SK-N-MC (cell line): Measurements from ENCODE around the gene SPATA2L.
"Not testable (repeated sequence)": the region's sequence is repeated elsewhere in the genome, so short reads cannot be mapped to it uniquely, and the experiment has no call there.

Experiments used
- DNase-seq: peaks from one replicate; pipeline ENCODE4 v3.0.0-alpha.2; 2011; ENCODE audit warnings: low read depth, low spot score
- H3K27ac ChIP-seq: fragments of 200-600 bp; sonication (generic); 2 replicates; pipeline ENCODE4 v1.5.1; 2016; ENCODE audit warnings: mixed run types
- H3K36me3 ChIP-seq: fragments of 200-600 bp; sonication (generic); 2 replicates; pipeline ENCODE4 v1.6.1; 2017; ENCODE audit warnings: antibody characterized with exemption, low read length, mixed read lengths; ENCODE audit not compliant: insufficient read depth
- H3K4me3 ChIP-seq: fragments of 200-600 bp; sonication (generic); 2 replicates; pipeline ENCODE4 v1.5.1; 2016
- H3K9ac ChIP-seq: fragments of 200-600 bp; sonication (generic); 2 replicates; pipeline ENCODE4 v1.8.0; 2017; ENCODE audit warnings: mixed run types, mixed read lengths; ENCODE audit not compliant: insufficient read length
- H3K9me3 ChIP-seq: fragments of 200-600 bp; sonication (generic); 2 replicates; pipeline ENCODE4 v1.6.1; 2017; ENCODE audit warnings: low read depth, mild to moderate bottlenecking, antibody characterized with exemption, low read length, moderate library complexity, mixed read lengths
- EZH2 ChIP-seq: fragments of 200-600 bp; sonication (generic); IDR thresholded peaks from one replicate; pipeline ENCODE4 v1.6.1; 2017; ENCODE audit warnings: antibody characterized with exemption
- FOXP2 ChIP-seq: optimal IDR thresholded peaks from 2 replicates; pipeline ENCODE3; 2011; ENCODE audit warnings: mild to moderate bottlenecking, moderate library complexity; ENCODE audit not compliant: insufficient read depth; ENCODE audit errors: extremely low read length, control extremely low read depth
- POLR2AphosphoS5 ChIP-seq: IDR thresholded peaks from 2 replicates; pipeline ENCODE4 v1.6.1; 2012; ENCODE audit warnings: mild to moderate bottlenecking, low read depth, low read length, borderline replicate concordance

Gene SPATA2L

DNA sequence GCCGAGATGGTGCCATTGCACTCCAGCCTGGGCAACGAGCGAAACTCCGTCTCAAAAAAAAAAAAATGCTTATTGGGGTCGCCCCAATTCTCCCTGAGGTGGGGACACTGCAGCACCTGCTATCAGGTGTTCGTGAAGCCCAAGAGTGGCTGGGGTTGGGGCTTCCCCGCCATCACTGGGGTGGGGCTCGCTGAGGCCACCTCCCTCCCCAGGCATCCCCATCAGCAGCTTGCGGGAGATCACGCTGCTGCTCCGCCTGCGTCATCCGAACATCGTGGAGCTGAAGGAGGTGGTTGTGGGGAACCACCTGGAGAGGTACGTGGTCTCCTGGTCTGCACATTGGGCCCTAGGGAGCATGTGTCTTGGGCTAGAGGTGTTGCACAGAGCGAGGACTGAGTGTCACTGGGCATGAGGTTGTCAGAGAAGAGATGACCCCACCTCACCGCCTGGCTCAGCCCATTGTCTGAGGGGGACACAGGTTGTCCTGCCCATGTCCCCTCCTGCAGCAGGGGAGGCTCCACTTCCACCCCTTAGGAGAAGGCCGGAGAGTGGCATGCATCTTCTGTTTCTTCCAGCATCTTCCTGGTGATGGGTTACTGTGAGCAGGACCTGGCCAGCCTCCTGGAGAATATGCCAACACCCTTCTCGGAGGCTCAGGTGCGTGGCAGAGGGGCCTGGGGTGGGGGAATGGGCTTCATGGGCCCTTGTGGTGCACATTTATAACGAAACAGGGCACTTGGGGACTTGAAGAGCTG is 10.1 kb downstream of the SPATA2L start:
- Histone ChIP-seq H3K36me3 (peaks cover 2% of the 10 kb centered on the region; the same call in 1 of the 2 replicates), H3K9me3 (no peaks in the 10 kb centered on the region), H3K9ac (no peak overlapping the region), H3K4me3 (no peak overlapping the region), H3K27ac (no peak overlapping the region)
- no peak for DNase-seq
- TF ChIP-seq FOXP2 (no peak), POLR2AphosphoS5 (no peak), EZH2 (no peak)

DNA sequence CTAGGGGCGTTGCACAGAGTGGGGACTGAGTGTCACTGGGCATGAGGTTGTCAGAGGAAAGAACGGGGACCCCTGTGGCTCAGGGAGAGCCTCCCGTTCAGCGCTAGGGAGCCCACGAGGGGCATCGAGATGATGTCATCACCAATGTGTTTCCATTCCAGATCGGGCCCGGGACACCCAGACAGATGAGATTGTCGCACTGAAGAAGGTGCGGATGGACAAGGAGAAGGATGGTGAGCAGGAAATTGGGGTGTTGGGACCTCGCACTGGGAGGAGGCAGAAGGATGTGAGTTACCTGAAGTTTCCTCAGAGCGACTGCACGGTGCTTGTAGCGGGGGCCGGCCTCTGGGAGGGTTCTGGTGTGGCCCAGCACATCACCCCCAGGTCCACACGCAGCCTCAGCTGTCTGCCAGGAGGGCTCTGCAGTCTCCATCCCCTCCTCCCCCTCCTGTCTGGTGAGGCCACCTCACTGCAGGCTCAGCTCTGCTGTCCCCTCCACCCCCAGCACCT is 11.1 kb downstream of the SPATA2L start:
- Histone ChIP-seq H3K27ac (no peak overlapping the region), H3K9ac (no peak overlapping the region), H3K4me3 (no peak overlapping the region), H3K36me3 (peaks cover 2% of the 10 kb centered on the region; the same call in 1 of the 2 replicates), H3K9me3 (no peaks in the 10 kb centered on the region)
- TF ChIP-seq EZH2 (no peak), POLR2AphosphoS5 (no peak), FOXP2 (no peak)
- no peak for DNase-seq

DNA sequence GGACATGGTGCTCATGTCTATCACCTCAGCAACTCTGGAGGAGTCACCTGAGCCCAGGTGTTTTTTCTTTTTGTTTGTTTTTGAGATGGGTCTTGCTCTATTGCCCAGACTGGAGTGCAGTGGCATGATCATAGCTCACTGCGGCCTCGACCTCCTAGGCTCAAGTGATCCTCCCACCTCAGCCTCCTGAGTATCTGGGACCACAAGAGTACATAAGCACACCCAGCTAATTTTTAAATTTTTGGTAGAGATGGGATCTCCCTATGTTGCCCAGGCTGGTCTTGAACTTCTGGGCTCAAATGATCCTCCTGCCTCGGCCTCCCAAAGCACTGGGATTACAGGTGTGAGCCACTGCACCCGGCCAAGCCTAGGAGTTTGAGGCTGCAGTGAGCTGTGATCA is 11.9 kb downstream of the SPATA2L start:
- H3K9me3 ChIP-seq: not testable (repeated sequence)

DNA sequence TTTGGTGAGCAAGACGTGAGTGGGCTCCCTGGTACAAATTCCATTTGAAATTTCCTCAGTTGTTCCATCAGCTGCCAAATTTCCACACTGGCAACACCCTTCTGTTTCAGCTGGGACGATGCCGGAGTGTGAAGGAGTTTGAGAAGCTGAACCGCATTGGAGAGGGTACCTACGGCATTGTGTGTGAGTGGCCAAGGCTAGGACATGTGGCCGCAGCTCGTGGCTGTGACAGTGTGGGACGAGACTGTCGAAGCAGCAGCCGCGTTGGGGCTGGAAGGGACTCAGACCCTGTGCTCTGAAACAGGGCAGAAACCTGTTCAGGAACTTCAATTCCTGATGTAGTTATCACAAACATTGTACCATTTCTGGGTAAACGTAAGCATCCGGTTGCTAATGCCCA is 12.4 kb downstream of the SPATA2L start:
- Histone ChIP-seq H3K9me3 (no peaks in the 10 kb centered on the region), H3K36me3 (peaks cover 2% of the 10 kb centered on the region; the same call in 1 of the 2 replicates), H3K9ac (no peak overlapping the region), H3K4me3 (no peak overlapping the region), H3K27ac (no peak overlapping the region)
- no peak for DNase-seq
- no peak for TF ChIP-seq FOXP2

More for the DNA sequence above, 11.9 kb downstream of the SPATA2L start:
- not testable (repeated sequence) for H3K4me3 ChIP-seq, DNase-seq, H3K27ac ChIP-seq, H3K36me3 ChIP-seq, H3K9ac ChIP-seq

DNA sequence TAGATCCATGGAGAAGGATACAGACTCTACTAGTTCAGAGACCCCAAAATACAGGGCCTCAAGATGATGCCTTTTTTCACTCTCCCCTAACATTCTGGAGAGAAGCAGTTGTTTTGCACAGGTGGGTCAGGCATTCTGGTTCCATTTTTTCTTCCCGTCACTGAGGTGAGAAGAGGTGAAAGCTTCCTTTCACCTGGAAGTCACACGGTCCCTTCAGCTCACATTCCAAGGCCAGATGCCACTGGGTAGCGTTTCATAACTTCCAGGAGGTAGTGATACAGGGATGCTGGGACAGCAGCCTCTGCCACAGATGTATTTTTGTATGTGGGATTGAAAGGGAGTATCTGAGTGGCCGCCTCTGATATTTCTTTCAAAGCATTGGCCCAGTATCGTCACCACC is 13.1 kb downstream of the SPATA2L start:
- Histone ChIP-seq H3K27ac (no peak overlapping the region), H3K4me3 (no peak overlapping the region), H3K9me3 (no peaks in the 10 kb centered on the region), H3K36me3 (peaks cover 2% of the 10 kb centered on the region; the same call in 1 of the 2 replicates), H3K9ac (no peak overlapping the region)
- TF ChIP-seq EZH2: no peak
- TF ChIP-seq FOXP2: no peak
- no peak for TF ChIP-seq POLR2AphosphoS5
- DNase-seq: no peak

DNA sequence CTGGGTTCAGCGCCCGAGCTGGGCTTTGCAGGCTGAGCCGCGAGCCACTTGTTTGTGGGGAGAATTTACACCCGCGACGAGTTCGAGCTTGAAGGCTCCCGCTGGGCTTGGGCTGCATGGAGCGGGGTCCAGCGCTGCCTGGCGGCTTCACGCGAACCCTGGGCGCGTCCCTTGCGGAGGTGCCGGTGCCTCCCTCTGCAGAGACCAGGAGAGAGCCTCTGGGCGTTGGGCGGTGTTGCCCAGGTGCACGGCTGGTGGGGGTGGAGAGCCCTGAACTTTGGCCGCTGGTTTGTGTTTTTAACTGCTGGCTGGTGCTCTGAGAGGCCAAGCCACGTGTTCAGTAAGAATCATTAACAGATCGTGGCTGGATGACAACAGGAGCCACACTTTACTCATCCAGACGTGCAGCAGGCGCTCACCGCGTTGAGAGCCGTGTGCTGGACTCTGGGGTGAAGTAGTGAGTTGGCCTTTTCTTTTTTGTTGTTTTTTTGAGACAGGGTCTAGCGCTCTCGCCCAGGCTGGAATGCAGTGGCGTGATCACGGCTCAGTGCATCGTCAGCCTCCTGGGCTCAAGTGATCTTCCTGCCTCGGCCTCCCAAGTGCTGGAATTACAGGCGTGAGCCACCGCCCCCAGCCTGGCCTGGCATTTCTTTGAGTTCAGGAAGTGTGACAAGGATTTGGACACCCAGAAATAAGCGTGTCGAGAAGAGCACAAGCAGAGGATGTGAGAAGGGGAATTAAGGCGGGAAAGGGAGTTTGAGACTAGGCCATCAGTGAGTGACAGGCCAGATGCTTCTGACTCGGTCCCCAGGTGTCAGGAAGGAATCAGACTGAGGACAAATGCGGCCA is 14.2 kb downstream of the SPATA2L start:
- H3K36me3 ChIP-seq: no peaks in the 10 kb centered on the region; the same call in 1 of the 2 replicates
- H3K9ac ChIP-seq: peak overlapping the region; percentile 91
- TF ChIP-seq POLR2AphosphoS5 (no peak), FOXP2 (no peak), EZH2 (no peak)
- no peaks in the 10 kb centered on the region for H3K9me3 ChIP-seq
- H3K27ac ChIP-seq: no peak overlapping the region
- H3K4me3 ChIP-seq: peak overlapping the region; percentile 85
- no peak for DNase-seq

DNA sequence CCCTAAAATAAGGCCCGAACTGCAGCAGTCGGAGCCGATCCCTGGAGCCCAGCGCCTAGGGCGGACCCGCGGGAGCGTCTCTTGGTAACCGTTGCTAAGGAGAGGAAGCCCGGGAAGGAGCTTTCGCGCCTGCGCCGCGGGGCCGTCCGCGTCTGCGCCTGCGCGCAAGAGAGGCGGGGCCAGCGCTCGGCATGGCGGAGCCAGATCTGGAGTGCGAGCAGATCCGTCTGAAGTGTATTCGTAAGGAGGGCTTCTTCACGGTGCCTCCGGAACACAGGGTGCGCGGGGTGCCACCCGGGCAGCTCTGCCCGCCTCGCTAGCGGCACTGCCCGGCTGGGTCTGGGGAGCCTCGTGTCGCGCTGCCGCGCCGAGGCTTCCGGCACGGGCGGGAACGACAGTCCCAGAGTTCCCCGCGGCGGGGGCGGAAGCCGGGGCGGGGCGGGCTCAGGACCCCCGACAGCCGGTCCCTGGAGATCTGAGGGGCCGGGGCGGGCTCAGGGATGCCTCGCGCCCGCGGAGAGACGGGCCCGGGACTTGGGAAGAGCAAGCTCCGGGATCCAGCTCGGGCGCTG is 14.9 kb downstream of the SPATA2L start, which contains the start of gene CDK10:
Gene CDK10, plus strand, starts transcription at position 170 of the 572 bp plus-strand sequence. Its CDS starts 22 bp downstream, at position 192.
- DNase-seq: no peak
- Histone ChIP-seq H3K36me3 (no peaks in the 10 kb centered on the region; the same call in 1 of the 2 replicates), H3K9me3 (no peaks in the 10 kb centered on the region), H3K27ac (peak within 1 kb of the TSS; percentile 93), H3K9ac (peak within 1 kb of the TSS; percentile 91), H3K4me3 (peak within 1 kb of the TSS; percentile 85)
- no peak for TF ChIP-seq EZH2
- peak; percentile 84 for TF ChIP-seq POLR2AphosphoS5

DNA sequence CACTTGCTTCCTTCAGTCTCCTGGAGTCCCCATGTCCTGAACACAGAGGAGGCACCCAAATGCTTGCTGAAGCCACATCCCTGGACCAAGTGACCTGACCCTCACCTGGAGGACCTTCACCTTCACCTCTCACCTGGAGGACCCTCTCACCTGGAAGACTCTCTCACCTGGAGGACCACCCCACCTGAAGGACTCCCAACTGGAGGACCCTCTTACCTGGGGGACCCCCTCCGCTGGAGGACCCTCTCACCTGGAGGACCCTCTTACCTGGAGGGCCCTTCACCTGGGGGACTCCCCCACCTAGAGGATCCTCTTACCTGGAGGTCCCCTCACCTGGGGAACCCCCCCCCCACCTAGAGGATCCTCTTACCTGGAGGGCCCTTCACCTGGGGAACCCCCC is 15.6 kb downstream of the SPATA2L start:
- Histone ChIP-seq H3K27ac (no peak overlapping the region), H3K9me3 (no peaks in the 10 kb centered on the region), H3K9ac (no peak overlapping the region), H3K4me3 (no peak overlapping the region), H3K36me3 (no peaks in the 10 kb centered on the region; the same call in 1 of the 2 replicates)
- TF ChIP-seq FOXP2: no peak
- TF ChIP-seq EZH2: no peak
- no peak for TF ChIP-seq POLR2AphosphoS5
- no peak for DNase-seq
